ENCODE data around the gene EPOP. TPM values are rescaled to one million over a fixed set of nuclear protein-coding genes. Genes with fewer than 3 reads are reported as not detected.

Gene EPOP
- total and polyA plus RNA-seq, 2 of the 13 experiments (the other 11 are each of a cell fraction or from before 2014, with no cell fraction given), result 14.7 to 37.8 TPM

GRCh38 chr17:38676706-38677504, 2.1 kb upstream of the EPOP start (continued):
- TF ChIP-seq, protein P1, sequence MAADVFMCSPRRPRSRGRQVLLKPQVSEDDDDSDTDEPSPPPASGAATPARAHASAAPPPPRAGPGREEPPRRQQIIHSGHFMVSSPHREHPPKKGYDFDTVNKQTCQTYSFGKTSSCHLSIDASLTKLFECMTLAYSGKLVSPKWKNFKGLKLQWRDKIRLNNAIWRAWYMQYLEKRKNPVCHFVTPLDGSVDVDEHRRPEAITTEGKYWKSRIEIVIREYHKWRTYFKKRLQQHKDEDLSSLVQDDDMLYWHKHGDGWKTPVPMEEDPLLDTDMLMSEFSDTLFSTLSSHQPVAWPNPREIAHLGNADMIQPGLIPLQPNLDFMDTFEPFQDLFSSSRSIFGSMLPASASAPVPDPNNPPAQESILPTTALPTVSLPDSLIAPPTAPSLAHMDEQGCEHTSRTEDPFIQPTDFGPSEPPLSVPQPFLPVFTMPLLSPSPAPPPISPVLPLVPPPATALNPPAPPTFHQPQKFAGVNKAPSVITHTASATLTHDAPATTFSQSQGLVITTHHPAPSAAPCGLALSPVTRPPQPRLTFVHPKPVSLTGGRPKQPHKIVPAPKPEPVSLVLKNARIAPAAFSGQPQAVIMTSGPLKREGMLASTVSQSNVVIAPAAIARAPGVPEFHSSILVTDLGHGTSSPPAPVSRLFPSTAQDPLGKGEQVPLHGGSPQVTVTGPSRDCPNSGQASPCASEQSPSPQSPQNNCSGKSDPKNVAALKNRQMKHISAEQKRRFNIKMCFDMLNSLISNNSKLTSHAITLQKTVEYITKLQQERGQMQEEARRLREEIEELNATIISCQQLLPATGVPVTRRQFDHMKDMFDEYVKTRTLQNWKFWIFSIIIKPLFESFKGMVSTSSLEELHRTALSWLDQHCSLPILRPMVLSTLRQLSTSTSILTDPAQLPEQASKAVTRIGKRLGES (CRISPR knock-in tag; IDR thresholded peaks at IDR 0.05; ENCODE audit: borderline replicate concordance), result no peak
- TF ChIP-seq, protein P2, sequence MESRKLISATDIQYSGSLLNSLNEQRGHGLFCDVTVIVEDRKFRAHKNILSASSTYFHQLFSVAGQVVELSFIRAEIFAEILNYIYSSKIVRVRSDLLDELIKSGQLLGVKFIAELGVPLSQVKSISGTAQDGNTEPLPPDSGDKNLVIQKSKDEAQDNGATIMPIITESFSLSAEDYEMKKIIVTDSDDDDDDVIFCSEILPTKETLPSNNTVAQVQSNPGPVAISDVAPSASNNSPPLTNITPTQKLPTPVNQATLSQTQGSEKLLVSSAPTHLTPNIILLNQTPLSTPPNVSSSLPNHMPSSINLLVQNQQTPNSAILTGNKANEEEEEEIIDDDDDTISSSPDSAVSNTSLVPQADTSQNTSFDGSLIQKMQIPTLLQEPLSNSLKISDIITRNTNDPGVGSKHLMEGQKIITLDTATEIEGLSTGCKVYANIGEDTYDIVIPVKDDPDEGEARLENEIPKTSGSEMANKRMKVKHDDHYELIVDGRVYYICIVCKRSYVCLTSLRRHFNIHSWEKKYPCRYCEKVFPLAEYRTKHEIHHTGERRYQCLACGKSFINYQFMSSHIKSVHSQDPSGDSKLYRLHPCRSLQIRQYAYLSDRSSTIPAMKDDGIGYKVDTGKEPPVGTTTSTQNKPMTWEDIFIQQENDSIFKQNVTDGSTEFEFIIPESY (CRISPR knock-in tag; IDR thresholded peaks at IDR 0.05), result peak; percentile 85
- TF ChIP-seq, protein P3, sequence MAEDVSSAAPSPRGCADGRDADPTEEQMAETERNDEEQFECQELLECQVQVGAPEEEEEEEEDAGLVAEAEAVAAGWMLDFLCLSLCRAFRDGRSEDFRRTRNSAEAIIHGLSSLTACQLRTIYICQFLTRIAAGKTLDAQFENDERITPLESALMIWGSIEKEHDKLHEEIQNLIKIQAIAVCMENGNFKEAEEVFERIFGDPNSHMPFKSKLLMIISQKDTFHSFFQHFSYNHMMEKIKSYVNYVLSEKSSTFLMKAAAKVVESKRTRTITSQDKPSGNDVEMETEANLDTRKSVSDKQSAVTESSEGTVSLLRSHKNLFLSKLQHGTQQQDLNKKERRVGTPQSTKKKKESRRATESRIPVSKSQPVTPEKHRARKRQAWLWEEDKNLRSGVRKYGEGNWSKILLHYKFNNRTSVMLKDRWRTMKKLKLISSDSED (CRISPR knock-in tag; IDR thresholded peaks at IDR 0.05), result no peak
- TF ChIP-seq MAX (IDR thresholded peaks at IDR 0.05), result peak; percentile 90
- TF ChIP-seq DZIP1 (CRISPR knock-in tag; IDR thresholded peaks at IDR 0.05), result no peak
- no peak; the same call in 1 of the 2 replicates for TF ChIP-seq KLF12 (CRISPR knock-in tag; IDR thresholded peaks at IDR 0.05; ENCODE audit: borderline replicate concordance)
- TF ChIP-seq, protein P4, sequence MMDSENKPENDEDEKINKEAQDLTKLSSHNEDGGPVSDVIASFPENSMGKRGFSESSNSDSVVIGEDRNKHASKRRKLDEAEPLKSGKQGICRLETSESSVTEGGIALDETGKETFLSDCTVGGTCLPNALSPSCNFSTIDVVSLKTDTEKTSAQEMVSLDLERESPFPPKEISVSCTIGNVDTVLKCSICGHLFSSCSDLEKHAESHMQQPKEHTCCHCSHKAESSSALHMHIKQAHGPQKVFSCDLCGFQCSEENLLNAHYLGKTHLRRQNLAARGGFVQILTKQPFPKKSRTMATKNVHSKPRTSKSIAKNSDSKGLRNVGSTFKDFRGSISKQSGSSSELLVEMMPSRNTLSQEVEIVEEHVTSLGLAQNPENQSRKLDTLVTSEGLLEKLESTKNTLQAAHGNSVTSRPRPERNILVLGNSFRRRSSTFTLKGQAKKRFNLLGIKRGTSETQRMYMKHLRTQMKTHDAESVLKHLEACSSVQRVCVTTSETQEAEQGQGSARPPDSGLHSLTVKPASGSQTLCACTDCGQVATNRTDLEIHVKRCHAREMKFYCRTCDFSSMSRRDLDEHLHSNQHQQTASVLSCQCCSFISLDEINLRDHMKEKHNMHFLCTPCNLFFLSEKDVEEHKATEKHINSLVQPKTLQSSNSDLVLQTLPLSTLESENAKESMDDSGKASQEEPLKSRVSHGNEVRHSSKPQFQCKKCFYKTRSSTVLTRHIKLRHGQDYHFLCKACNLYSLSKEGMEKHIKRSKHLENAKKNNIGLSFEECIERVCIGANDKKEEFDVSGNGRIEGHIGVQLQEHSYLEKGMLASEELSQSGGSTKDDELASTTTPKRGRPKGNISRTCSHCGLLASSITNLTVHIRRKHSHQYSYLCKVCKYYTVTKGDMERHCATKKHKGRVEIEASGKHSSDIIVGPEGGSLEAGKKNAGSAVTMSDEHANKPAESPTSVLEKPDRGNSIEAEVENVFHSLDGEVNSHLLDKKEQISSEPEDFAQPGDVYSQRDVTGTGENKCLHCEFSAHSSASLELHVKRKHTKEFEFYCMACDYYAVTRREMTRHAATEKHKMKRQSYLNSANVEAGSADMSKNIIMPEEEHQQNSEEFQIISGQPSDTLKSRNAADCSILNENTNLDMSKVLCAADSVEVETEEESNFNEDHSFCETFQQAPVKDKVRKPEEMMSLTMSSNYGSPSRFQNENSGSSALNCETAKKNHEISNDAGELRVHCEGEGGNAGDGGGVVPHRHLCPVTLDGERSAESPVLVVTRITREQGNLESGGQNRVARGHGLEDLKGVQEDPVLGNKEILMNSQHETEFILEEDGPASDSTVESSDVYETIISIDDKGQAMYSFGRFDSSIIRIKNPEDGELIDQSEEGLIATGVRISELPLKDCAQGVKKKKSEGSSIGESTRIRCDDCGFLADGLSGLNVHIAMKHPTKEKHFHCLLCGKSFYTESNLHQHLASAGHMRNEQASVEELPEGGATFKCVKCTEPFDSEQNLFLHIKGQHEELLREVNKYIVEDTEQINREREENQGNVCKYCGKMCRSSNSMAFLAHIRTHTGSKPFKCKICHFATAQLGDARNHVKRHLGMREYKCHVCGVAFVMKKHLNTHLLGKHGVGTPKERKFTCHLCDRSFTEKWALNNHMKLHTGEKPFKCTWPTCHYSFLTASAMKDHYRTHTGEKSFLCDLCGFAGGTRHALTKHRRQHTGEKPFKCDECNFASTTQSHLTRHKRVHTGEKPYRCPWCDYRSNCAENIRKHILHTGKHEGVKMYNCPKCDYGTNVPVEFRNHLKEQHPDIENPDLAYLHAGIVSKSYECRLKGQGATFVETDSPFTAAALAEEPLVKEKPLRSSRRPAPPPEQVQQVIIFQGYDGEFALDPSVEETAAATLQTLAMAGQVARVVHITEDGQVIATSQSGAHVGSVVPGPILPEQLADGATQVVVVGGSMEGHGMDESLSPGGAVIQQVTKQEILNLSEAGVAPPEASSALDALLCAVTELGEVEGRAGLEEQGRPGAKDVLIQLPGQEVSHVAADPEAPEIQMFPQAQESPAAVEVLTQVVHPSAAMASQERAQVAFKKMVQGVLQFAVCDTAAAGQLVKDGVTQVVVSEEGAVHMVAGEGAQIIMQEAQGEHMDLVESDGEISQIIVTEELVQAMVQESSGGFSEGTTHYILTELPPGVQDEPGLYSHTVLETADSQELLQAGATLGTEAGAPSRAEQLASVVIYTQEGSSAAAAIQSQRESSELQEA (CRISPR knock-in tag; IDR thresholded peaks at IDR 0.05; ENCODE audit: not compliant biosample characterization), result no peak
- no peak for TF ChIP-seq ZNF468 (CRISPR knock-in tag; IDR thresholded peaks at IDR 0.05)
- TF ChIP-seq ZNF383 (CRISPR knock-in tag; IDR thresholded peaks at IDR 0.05; ENCODE audit: borderline replicate concordance), result no peak
